ENCODE results near the gene FOXS1.

FOXS1 gene

GRCh38 chr20:31879143-31879987, 34.0 kb upstream of the FOXS1 start:
- TF ChIP-seq MAX (IDR thresholded peaks at IDR 0.05), result peak; percentile 87
- peak; percentile 51; the same call in 1 of the 2 replicates for TF ChIP-seq TAF1 (IDR thresholded peaks at IDR 0.05; ENCODE audit: low read depth)
- peak; percentile 64 for TF ChIP-seq USF1 (IDR thresholded peaks at IDR 0.05)
- TF ChIP-seq TEAD4 (IDR thresholded peaks at IDR 0.05), result peak; percentile 15; the same call in 1 of the 2 replicates
- TF ChIP-seq RAD21 (IDR thresholded peaks at IDR 0.05; ENCODE audit: low read depth), result no peak

GRCh38 chr20:31877684-31878083, 32.3 kb upstream of the FOXS1 start:
- no peak for TF ChIP-seq CREB1 (IDR thresholded peaks at IDR 0.05; ENCODE audit: low read depth)
- TF ChIP-seq EGR1 (IDR thresholded peaks at IDR 0.05), result no peak
- TF ChIP-seq TCF12 (IDR thresholded peaks at IDR 0.05; ENCODE audit: low read depth), result no peak
- TF ChIP-seq EP300 (IDR thresholded peaks at IDR 0.05; ENCODE audit: borderline replicate concordance), result no peak
- no peak for TF ChIP-seq ZBTB7A (IDR thresholded peaks at IDR 0.05; ENCODE audit: low read depth)
- TF ChIP-seq TAF1 (IDR thresholded peaks at IDR 0.05; ENCODE audit: low read depth), result no peak
- TF ChIP-seq TEAD4 (IDR thresholded peaks at IDR 0.05), result no peak
- no peak for TF ChIP-seq YY1 (IDR thresholded peaks at IDR 0.05; ENCODE audit: low read depth)
- TF ChIP-seq RAD21 (IDR thresholded peaks at IDR 0.05; ENCODE audit: low read depth), result no peak
- TF ChIP-seq FOXM1 (IDR thresholded peaks at IDR 0.05; ENCODE audit: borderline replicate concordance, low read depth), result no peak
- no peak for TF ChIP-seq NFIC (IDR thresholded peaks at IDR 0.05)
- TF ChIP-seq USF1 (IDR thresholded peaks at IDR 0.05), result no peak
- TF ChIP-seq REST (IDR thresholded peaks at IDR 0.05; ENCODE audit: low read depth), result no peak
- TF ChIP-seq CEBPB (IDR thresholded peaks at IDR 0.05), result no peak
- TF ChIP-seq MAX (IDR thresholded peaks at IDR 0.05), result no peak

GRCh38 chr20:31875671-31876070, 30.3 kb upstream of the FOXS1 start:
- TF ChIP-seq CEBPB (IDR thresholded peaks at IDR 0.05), result no peak
- no peak for TF ChIP-seq TEAD4 (IDR thresholded peaks at IDR 0.05)
- no peak for TF ChIP-seq ZBTB7A (IDR thresholded peaks at IDR 0.05; ENCODE audit: low read depth)
- no peak for TF ChIP-seq FOXM1 (IDR thresholded peaks at IDR 0.05; ENCODE audit: borderline replicate concordance, low read depth)
- no peak for TF ChIP-seq USF1 (IDR thresholded peaks at IDR 0.05)
- TF ChIP-seq TCF12 (IDR thresholded peaks at IDR 0.05; ENCODE audit: low read depth), result no peak

GRCh38 chr20:31872406-31872805, 27.0 kb upstream of the FOXS1 start:
- TF ChIP-seq TEAD4 (IDR thresholded peaks at IDR 0.05) (no peak), NFIC (IDR thresholded peaks at IDR 0.05) (no peak), TAF1 (IDR thresholded peaks at IDR 0.05; ENCODE audit: low read depth) (no peak), FOXM1 (IDR thresholded peaks at IDR 0.05; ENCODE audit: borderline replicate concordance, low read depth) (no peak), CREB1 (IDR thresholded peaks at IDR 0.05; ENCODE audit: low read depth) (no peak), TCF12 (IDR thresholded peaks at IDR 0.05; ENCODE audit: low read depth) (no peak), YY1 (IDR thresholded peaks at IDR 0.05; ENCODE audit: low read depth) (no peak), RAD21 (IDR thresholded peaks at IDR 0.05; ENCODE audit: low read depth) (no peak), CEBPB (IDR thresholded peaks at IDR 0.05) (no peak), EP300 (IDR thresholded peaks at IDR 0.05; ENCODE audit: borderline replicate concordance) (no peak), MAX (IDR thresholded peaks at IDR 0.05) (no peak), ZBTB7A (IDR thresholded peaks at IDR 0.05; ENCODE audit: low read depth) (no peak), REST (IDR thresholded peaks at IDR 0.05; ENCODE audit: low read depth) (no peak), EGR1 (IDR thresholded peaks at IDR 0.05) (no peak), USF1 (IDR thresholded peaks at IDR 0.05) (no peak)

GRCh38 chr20:31871618-31871954, 26.2 kb upstream of the FOXS1 start:
- TF ChIP-seq TAF1 (IDR thresholded peaks at IDR 0.05; ENCODE audit: low read depth), result no peak
- TF ChIP-seq EP300 (IDR thresholded peaks at IDR 0.05; ENCODE audit: borderline replicate concordance), result no peak
- no peak for TF ChIP-seq TEAD4 (IDR thresholded peaks at IDR 0.05)
- TF ChIP-seq RAD21 (IDR thresholded peaks at IDR 0.05; ENCODE audit: low read depth), result no peak
- no peak for TF ChIP-seq USF1 (IDR thresholded peaks at IDR 0.05)
- no peak for TF ChIP-seq EGR1 (IDR thresholded peaks at IDR 0.05)
- no peak for TF ChIP-seq MAX (IDR thresholded peaks at IDR 0.05)
- no peak for TF ChIP-seq YY1 (IDR thresholded peaks at IDR 0.05; ENCODE audit: low read depth)
- no peak for TF ChIP-seq NFIC (IDR thresholded peaks at IDR 0.05)
